Endodermal cell (in vitro differentiated cells): Measurements from ENCODE around the gene EEPD1. TPM values are rescaled to one million over a fixed set of nuclear protein-coding genes. Genes with fewer than 3 reads are reported as not detected.

Experiments
- DNase-seq: peaks from one replicate; pipeline ENCODE4 v3.0.0-alpha.2; 2017
- H3K27ac ChIP-seq: 2 replicates; pipeline ENCODE4 v1.5.1; 2013; ENCODE audit warnings: mild to moderate bottlenecking, low read depth, low read length, moderate library complexity
- H3K27me3 ChIP-seq: 2 replicates; pipeline ENCODE4 v1.6.1; 2013; ENCODE audit warnings: mild to moderate bottlenecking, low read length, moderate library complexity; ENCODE audit not compliant: insufficient read depth, control insufficient read depth, poor library complexity, severe bottlenecking
- H3K36me3 ChIP-seq: 2 replicates; pipeline ENCODE4 v1.7.0; 2013; ENCODE audit warnings: mild to moderate bottlenecking, low read length, moderate library complexity; ENCODE audit not compliant: control insufficient read depth, insufficient read depth
- H3K4me1 ChIP-seq: one replicate; pipeline ENCODE4 v1.7.0; 2013; ENCODE audit warnings: low read length; ENCODE audit not compliant: control insufficient read depth, insufficient read depth
- H3K4me3 ChIP-seq: 2 replicates; pipeline ENCODE4 v1.5.1; 2013; ENCODE audit warnings: mild to moderate bottlenecking, low read length, moderate library complexity
- H3K9ac ChIP-seq: 2 replicates; pipeline ENCODE4 v1.6.1; 2013; ENCODE audit warnings: mild to moderate bottlenecking, low read length, moderate library complexity; ENCODE audit not compliant: poor library complexity, severe bottlenecking; ENCODE audit errors: extremely low read depth
- H3K9me3 ChIP-seq: 2 replicates; pipeline ENCODE4 v1.6.1; 2013; ENCODE audit warnings: mild to moderate bottlenecking, low read length, moderate library complexity; ENCODE audit not compliant: control insufficient read depth
- H3K27ac Mint-ChIP-seq: 2 replicates; pipeline ENCODE4 v1.8.0; 2020; ENCODE audit warnings: mixed read lengths
- H3K27me3 Mint-ChIP-seq: 2 replicates; pipeline ENCODE4 v1.8.0; 2021; ENCODE audit warnings: mild to moderate bottlenecking, mixed read lengths; ENCODE audit not compliant: insufficient read depth
- H3K36me3 Mint-ChIP-seq: 2 replicates; pipeline ENCODE4 v1.8.0; 2020; ENCODE audit warnings: low read depth, mixed read lengths
- H3K4me1 Mint-ChIP-seq: 2 replicates; pipeline ENCODE4 v1.8.0; 2020; ENCODE audit warnings: mixed read lengths
- H3K4me3 Mint-ChIP-seq: 2 replicates; pipeline ENCODE4 v1.8.0; 2020; ENCODE audit warnings: mild to moderate bottlenecking, moderate library complexity, mixed read lengths
- H3K9me3 Mint-ChIP-seq: 2 replicates; pipeline ENCODE4 v1.8.0; 2020; ENCODE audit warnings: mild to moderate bottlenecking, mixed read lengths
- CTCF ChIP-seq: fragments of 200-600 bp; sonication (generic); conservative IDR thresholded peaks from 2 replicates; pipeline ENCODE4 v1.5.0; 2021; ENCODE audit warnings: antibody characterized with exemption, mild to moderate bottlenecking
- WGBS, 2 experiments: methylation state at CpG; one replicate each; pipeline versions ENCODE4 v1.1.5 to v1.1.7; 2013; ENCODE audit warnings: missing lambda C conversion rate in 2 of 2, mixed read lengths in 1 of 2; ENCODE audit not compliant: insufficient coverage in 1 of 2, insufficient read length in 1 of 2; 5-methylcytosine and 5-hydroxymethylcytosine counted together
- total RNA-seq, 2 donors: library from RNA; stranded (reverse); fragmentation: NEBNext Ultra II Directional in 1 of 2; extraction: Animal tissue kit (Norgen Biotek cat#: 25700) in 1 of 2; gene quantifications; 2 replicates in 1 of 2; 3 replicates in 1 of 2; pipeline ENCODE4 v1.2.1, GENCODE V29; 2021

EEPD1 gene
- total RNA-seq, 2 donors from 2014 or later: 9.7 to 11.4 TPM

GRCh38 chr7:36300696-36301350 lies 147.8 kb downstream of the EEPD1 start:
- H3K27ac Mint-ChIP-seq: peak overlapping the region; percentile 73
- H3K4me3 ChIP-seq: no peak overlapping the region
- H3K9me3 ChIP-seq: no peaks in the 10 kb centered on the region
- H3K9ac ChIP-seq: no peak overlapping the region
- peaks cover 10% of the 10 kb centered on the region for H3K36me3 Mint-ChIP-seq
- peaks cover 2% of the 10 kb centered on the region for H3K4me1 ChIP-seq
- peaks cover 16% of the 10 kb centered on the region for H3K36me3 ChIP-seq
- H3K9me3 Mint-ChIP-seq: no peaks in the 10 kb centered on the region
- no peak for DNase-seq
- TF ChIP-seq CTCF: no peak
- no peaks in the 10 kb centered on the region for H3K27me3 Mint-ChIP-seq
- peaks cover 56% of the 10 kb centered on the region for H3K4me1 Mint-ChIP-seq
- H3K4me3 Mint-ChIP-seq: no peak overlapping the region
- 85 to 86% methylated on average over 4 to 9 of the region's 9 CpGs for WGBS, 2 experiments
- no peaks in the 10 kb centered on the region for H3K27me3 ChIP-seq
- H3K27ac ChIP-seq: no peak overlapping the region

- peak; percentile 72 for DNase-seq
- H3K4me1 ChIP-seq: peaks cover 2% of the 10 kb centered on the region
- H3K9ac ChIP-seq: no peak overlapping the region
- H3K27me3 Mint-ChIP-seq: no peaks in the 10 kb centered on the region
- TF ChIP-seq CTCF: peak; percentile 33
- peak overlapping the region; percentile 86 for H3K27ac Mint-ChIP-seq
- WGBS, 2 experiments: 80% methylated on average over 7 to 15 of the region's 15 CpGs
- H3K9me3 ChIP-seq: no peaks in the 10 kb centered on the region
- H3K4me3 ChIP-seq: no peak overlapping the region
- no peaks in the 10 kb centered on the region for H3K9me3 Mint-ChIP-seq
- peaks cover 56% of the 10 kb centered on the region for H3K4me1 Mint-ChIP-seq
- no peaks in the 10 kb centered on the region for H3K27me3 ChIP-seq
- H3K27ac ChIP-seq: no peak overlapping the region
- peaks cover 11% of the 10 kb centered on the region for H3K36me3 ChIP-seq
- H3K4me3 Mint-ChIP-seq: no peak overlapping the region
- peaks cover 6% of the 10 kb centered on the region for H3K36me3 Mint-ChIP-seq
Observed at GRCh38 chr7:36301914-36302771, 149.1 kb downstream of the EEPD1 start.

- no peak overlapping the region for H3K27ac ChIP-seq
- no peaks in the 10 kb centered on the region for H3K27me3 ChIP-seq
- H3K4me3 ChIP-seq: no peak overlapping the region
- 82 to 92% methylated on average over 6 to 8 of the region's 8 CpGs for WGBS, 2 experiments
- TF ChIP-seq CTCF: no peak
- Mint-ChIP-seq H3K27me3 (no peaks in the 10 kb centered on the region), H3K36me3 (no peaks in the 10 kb centered on the region), H3K4me3 (no peak overlapping the region), H3K27ac (peak overlapping the region; percentile 27), H3K9me3 (no peaks in the 10 kb centered on the region), H3K4me1 (peaks cover 54% of the 10 kb centered on the region)
- no peaks in the 10 kb centered on the region for H3K36me3 ChIP-seq
- H3K4me1 ChIP-seq: peaks cover 2% of the 10 kb centered on the region
- H3K9me3 ChIP-seq: no peaks in the 10 kb centered on the region
- H3K9ac ChIP-seq: no peak overlapping the region
- DNase-seq: peak; percentile 38
Observed at GRCh38 chr7:36303202-36304098, 150.4 kb downstream of the EEPD1 start.
